ENCODE data around the gene KDM6B. TPM values are rescaled to one million over a fixed set of nuclear protein-coding genes. Genes with fewer than 3 reads are reported as not detected.

Gene KDM6B
- total RNA-seq, 1 donor from 2014 or later, result 117 TPM

DNA sequence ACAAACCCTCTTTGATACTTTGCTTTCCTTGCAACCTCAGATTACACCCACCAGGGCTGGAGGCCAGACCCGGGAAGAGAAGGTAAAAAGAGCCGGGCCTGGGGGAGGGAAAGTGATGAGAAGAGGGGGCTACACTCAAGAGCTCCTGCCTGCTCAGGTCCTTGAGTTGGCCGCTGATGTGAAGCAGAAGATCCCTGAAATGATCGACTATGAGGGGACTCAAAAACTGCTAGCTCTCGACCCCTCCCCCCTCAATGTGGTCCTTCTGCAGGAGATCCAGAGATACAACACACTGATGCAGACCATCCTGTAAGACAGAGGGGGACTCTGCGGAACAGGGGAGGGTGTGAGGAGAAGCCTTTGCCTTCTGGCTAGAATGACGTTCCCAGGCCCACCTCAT is 2.8 kb upstream of the KDM6B start:
- peaks cover 47% of the 10 kb centered on the region for H3K27me3 Mint-ChIP-seq
- TF ChIP-seq, protein P1, sequence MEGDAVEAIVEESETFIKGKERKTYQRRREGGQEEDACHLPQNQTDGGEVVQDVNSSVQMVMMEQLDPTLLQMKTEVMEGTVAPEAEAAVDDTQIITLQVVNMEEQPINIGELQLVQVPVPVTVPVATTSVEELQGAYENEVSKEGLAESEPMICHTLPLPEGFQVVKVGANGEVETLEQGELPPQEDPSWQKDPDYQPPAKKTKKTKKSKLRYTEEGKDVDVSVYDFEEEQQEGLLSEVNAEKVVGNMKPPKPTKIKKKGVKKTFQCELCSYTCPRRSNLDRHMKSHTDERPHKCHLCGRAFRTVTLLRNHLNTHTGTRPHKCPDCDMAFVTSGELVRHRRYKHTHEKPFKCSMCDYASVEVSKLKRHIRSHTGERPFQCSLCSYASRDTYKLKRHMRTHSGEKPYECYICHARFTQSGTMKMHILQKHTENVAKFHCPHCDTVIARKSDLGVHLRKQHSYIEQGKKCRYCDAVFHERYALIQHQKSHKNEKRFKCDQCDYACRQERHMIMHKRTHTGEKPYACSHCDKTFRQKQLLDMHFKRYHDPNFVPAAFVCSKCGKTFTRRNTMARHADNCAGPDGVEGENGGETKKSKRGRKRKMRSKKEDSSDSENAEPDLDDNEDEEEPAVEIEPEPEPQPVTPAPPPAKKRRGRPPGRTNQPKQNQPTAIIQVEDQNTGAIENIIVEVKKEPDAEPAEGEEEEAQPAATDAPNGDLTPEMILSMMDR (IDR thresholded peaks at IDR 0.05; ENCODE audit: unreplicated experiment), result no peak

DNA sequence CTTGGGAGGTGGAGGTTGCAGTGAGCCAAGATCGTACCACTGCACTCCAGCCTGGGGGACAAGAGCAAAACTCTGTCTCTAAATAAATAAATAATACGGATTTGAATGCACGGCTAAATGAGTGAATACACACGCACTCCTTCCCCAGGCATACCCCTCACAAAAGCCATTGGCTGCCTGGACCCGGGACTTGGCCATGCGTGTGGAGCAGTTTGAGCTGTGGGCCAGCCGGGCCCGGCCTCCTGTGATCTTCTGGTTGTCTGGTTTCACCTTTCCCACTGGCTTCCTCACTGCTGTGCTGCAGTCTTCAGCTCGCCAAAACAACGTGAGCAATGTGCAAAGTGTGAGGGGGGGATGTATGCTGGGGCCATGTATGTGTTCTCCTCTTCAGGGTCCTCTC is 1.6 kb upstream of the KDM6B start:
- H3K4me1 Mint-ChIP-seq (ENCODE audit: low read depth), result peaks cover 20% of the 10 kb centered on the region
- DNase-seq (ENCODE audit: low spot score, unreplicated experiment), result no peak
- H3K4me3 Mint-ChIP-seq (ENCODE audit: low read depth), result no peak overlapping the region
- H3K36me3 Mint-ChIP-seq (ENCODE audit: insufficient read depth), result no peaks in the 10 kb centered on the region
- H3K27ac Mint-ChIP-seq, result no peak overlapping the region
- TF ChIP-seq, protein P1 (IDR thresholded peaks at IDR 0.05; ENCODE audit: unreplicated experiment), result no peak
- H3K27me3 Mint-ChIP-seq, result peaks cover 38% of the 10 kb centered on the region
- H3K9me3 Mint-ChIP-seq (ENCODE audit: low read depth), result no peaks in the 10 kb centered on the region

More for the DNA sequence above, 2.8 kb upstream of the KDM6B start:
- Mint-ChIP-seq H3K4me1 (ENCODE audit: low read depth) (peaks cover 14% of the 10 kb centered on the region), H3K4me3 (ENCODE audit: low read depth) (no peak overlapping the region), H3K27ac (no peak overlapping the region), H3K9me3 (ENCODE audit: low read depth) (no peaks in the 10 kb centered on the region), H3K36me3 (ENCODE audit: insufficient read depth) (no peaks in the 10 kb centered on the region)
- no peak for DNase-seq (ENCODE audit: low spot score, unreplicated experiment)

DNA sequence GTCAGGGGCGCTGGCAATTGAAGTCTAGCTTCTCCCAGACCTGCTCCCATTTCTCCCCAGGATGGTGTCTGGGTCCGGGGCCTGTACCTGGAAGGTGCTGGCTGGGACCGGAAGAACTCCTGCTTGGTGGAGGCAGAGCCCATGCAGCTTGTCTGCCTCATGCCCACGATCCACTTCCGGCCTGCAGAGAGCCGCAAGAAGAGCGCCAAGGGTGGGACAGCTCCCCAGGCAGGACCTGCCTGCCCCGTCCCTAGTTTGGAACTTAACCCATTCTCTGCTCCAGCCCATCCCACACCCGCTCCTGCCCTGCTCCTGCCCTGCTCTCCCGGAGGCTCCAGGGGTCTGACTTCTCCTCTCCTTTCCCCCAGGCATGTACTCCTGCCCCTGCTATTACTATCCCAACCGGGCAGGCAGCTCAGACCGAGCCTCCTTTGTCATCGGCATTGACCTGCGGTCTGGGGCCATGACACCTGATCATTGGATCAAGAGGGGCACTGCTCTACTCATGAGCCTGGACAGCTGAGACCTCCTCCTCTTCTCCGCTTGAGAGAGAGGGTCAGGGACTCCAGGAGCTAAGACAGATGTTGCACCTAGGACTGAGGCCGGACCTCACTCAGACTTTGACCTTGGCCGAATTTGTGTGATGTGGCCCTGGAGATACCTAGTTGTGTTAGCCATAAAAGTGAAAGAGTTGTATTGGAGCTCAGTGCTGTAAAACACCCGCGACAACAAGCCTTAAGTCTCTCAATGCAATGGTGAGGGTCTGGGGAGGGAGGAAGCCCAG is 814 bp upstream of the KDM6B start:
- H3K36me3 Mint-ChIP-seq (ENCODE audit: insufficient read depth), result no peaks in the 10 kb centered on the region
- peak overlapping the region; percentile 76 for H3K4me3 Mint-ChIP-seq (ENCODE audit: low read depth)
- H3K4me1 Mint-ChIP-seq (ENCODE audit: low read depth), result peaks cover 24% of the 10 kb centered on the region
- TF ChIP-seq, protein P1 (IDR thresholded peaks at IDR 0.05; ENCODE audit: unreplicated experiment), result no peak
- peak overlapping the region; percentile 81 for H3K27ac Mint-ChIP-seq
- DNase-seq (ENCODE audit: low spot score, unreplicated experiment), result no peak
- H3K9me3 Mint-ChIP-seq (ENCODE audit: low read depth), result no peaks in the 10 kb centered on the region
- H3K27me3 Mint-ChIP-seq, result peaks cover 33% of the 10 kb centered on the region

- Mint-ChIP-seq H3K36me3 (ENCODE audit: insufficient read depth) (peaks cover 2% of the 10 kb centered on the region), H3K27ac (peak overlapping the region; percentile 99), H3K4me1 (ENCODE audit: low read depth) (peaks cover 35% of the 10 kb centered on the region), H3K27me3 (peaks cover 28% of the 10 kb centered on the region), H3K4me3 (ENCODE audit: low read depth) (peak overlapping the region; percentile 90), H3K9me3 (ENCODE audit: low read depth) (no peaks in the 10 kb centered on the region)
- no peak for DNase-seq (ENCODE audit: low spot score, unreplicated experiment)
- TF ChIP-seq, protein P1 (IDR thresholded peaks at IDR 0.05; ENCODE audit: unreplicated experiment), result no peak
Measured at GRCh38 chr17:7834542-7834956, 532 bp downstream of the KDM6B start.

DNA sequence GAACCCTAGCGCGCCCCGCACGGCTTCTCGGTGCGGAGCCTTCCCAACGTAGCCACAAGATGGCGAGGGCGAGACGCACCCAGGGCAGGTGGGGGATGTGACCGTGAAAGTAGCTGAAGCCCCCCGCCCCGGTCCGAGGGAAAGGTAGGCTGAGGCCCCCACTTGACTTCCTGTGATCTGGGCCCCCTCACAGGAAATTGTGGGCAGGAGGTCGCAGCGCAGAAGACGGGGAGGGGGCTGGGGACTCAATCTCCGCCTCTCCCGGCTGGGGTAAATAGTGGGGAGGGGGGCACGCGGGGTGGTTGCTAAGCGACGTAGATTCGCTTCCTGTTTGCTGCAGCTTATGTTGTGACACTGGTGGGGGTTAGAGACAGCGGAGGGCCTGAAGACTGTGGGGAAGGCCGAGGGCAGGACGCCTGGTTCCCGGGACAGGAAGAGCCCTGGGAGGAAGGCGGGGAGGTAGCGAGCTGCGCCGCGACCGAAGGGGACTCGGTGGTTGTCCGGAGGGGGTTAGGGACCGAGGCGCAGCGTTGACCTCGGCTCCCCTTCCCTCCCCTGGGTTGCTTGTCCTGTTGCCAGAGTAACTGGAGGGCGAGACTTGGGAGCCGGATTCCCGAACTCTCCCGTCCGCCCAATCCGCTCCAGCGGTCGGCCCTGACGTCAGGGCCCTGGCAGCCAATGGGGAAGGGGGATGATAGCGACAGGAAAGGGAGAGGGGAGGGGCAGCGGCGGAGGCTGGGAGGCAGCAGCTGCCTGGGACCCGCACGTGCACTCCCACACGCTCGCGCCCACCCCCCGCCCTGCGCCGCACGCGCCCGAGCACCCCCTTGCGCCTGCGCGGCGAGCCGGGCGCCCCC is 1.2 kb downstream of the KDM6B start:
- peak overlapping the region; percentile 90 for H3K4me3 Mint-ChIP-seq (ENCODE audit: low read depth)
- H3K36me3 Mint-ChIP-seq (ENCODE audit: insufficient read depth), result peaks cover 4% of the 10 kb centered on the region
- H3K4me1 Mint-ChIP-seq (ENCODE audit: low read depth), result peaks cover 40% of the 10 kb centered on the region
- peak overlapping the region; percentile 99 for H3K27ac Mint-ChIP-seq
- TF ChIP-seq, protein P1 (IDR thresholded peaks at IDR 0.05; ENCODE audit: unreplicated experiment), result peak; percentile 75
- peaks cover 25% of the 10 kb centered on the region for H3K27me3 Mint-ChIP-seq
- no peaks in the 10 kb centered on the region for H3K9me3 Mint-ChIP-seq (ENCODE audit: low read depth)
- peak; percentile 93 for DNase-seq (ENCODE audit: low spot score, unreplicated experiment)
